H1 (cell line): Measurements from ENCODE around the gene SMG9. TPM values are rescaled to one million over a fixed set of nuclear protein-coding genes. Genes with fewer than 3 reads are reported as not detected.

Experiments
- CTCF ChIA-PET: fragments of 300-600 bp; sonication (Branson Sonifier 250); formaldehyde crosslinking; loops from one replicate; lab custom pipeline; 2021; ENCODE audit not compliant: partially characterized antibody; lab: Charles Lee
- POLR2A ChIA-PET: fragments of 300-600 bp; sonication (Branson Sonifier 250); formaldehyde crosslinking; loops from one replicate; lab custom pipeline; 2021; ENCODE audit warnings: inconsistent platforms; ENCODE audit not compliant: partially characterized antibody; lab: Charles Lee
- DNase-seq, 2 experiments: peaks; one replicate each; pipeline versions ENCODE4 v3.0.0 to v3.0.0-alpha.2; 2010 to 2022; ENCODE audit warnings: low spot score in 2 of 2, low read depth in 1 of 2, mixed read lengths in 1 of 2
- FAIRE-seq: peaks from 2 replicates; lab custom pipeline; 2011; peaks lifted over from hg19 to GRCh38; lab: Jason Lieb, UNC
- H2AFZ ChIP-seq: 2 replicates; pipeline ENCODE4 v1.8.1; 2012; ENCODE audit warnings: low read length, inconsistent platforms
- H2AK5ac ChIP-seq: 2 replicates; pipeline ENCODE4 v1.6.1; 2013; ENCODE audit warnings: low read depth, low read length
- H2BK120ac ChIP-seq: replicated peaks from 2 replicates; pipeline ENCODE3; 2013; ENCODE audit warnings: low read depth, low read length, inconsistent platforms
- H2BK12ac ChIP-seq: 2 replicates; pipeline ENCODE4 v1.6.1; 2013; ENCODE audit warnings: low read depth, low read length
- H2BK15ac ChIP-seq: 2 replicates; pipeline ENCODE4 v1.6.1; 2013; ENCODE audit warnings: low read length
- H2BK20ac ChIP-seq: 2 replicates; pipeline ENCODE4 v1.6.1; 2013; ENCODE audit warnings: low read length
- H2BK5ac ChIP-seq: 2 replicates; pipeline ENCODE4 v1.6.1; 2013; ENCODE audit warnings: low read depth, low read length
- H3K14ac ChIP-seq: 2 replicates; pipeline ENCODE4 v1.6.1; 2013; ENCODE audit warnings: inconsistent platforms; ENCODE audit not compliant: insufficient read length
- H3K18ac ChIP-seq: 2 replicates; pipeline ENCODE4 v1.6.1; 2013; ENCODE audit warnings: low read length; ENCODE audit errors: extremely low read depth
- H3K23ac ChIP-seq: 2 replicates; pipeline ENCODE4 v1.6.1; 2013; ENCODE audit warnings: inconsistent platforms; ENCODE audit not compliant: insufficient read length
- H3K23me2 ChIP-seq: 2 replicates; pipeline ENCODE4 v1.6.1; 2013; ENCODE audit warnings: low read depth, low read length
- H3K27ac ChIP-seq: 2 replicates; pipeline ENCODE4 v1.6.1; 2011; ENCODE audit warnings: low read depth, low read length, inconsistent platforms
- H3K27me3 ChIP-seq, 4 experiments: replicated peaks in 1 of 4; 1 replicate in 1 of 4; 2 replicates in 3 of 4; pipeline versions ENCODE4 v1.6.1 to v1.8.1; 2011 to 2013; ENCODE audit warnings: low read length in 3 of 4, mild to moderate bottlenecking in 3 of 4, inconsistent platforms in 2 of 4, mixed read lengths in 2 of 4, moderate library complexity in 1 of 4; ENCODE audit not compliant: control insufficient read depth in 3 of 4, insufficient read depth in 3 of 4; ENCODE audit errors: extremely low read depth in 1 of 4
- H3K36me3 ChIP-seq, 4 experiments: 2 replicates each; pipeline versions ENCODE4 v1.6.1 to v1.8.1; 2011 to 2013; ENCODE audit warnings: mild to moderate bottlenecking in 4 of 4, low read length in 3 of 4, moderate library complexity in 2 of 4, control low read depth in 1 of 4, inconsistent platforms in 1 of 4; ENCODE audit not compliant: insufficient read depth in 4 of 4, control insufficient read depth in 2 of 4
- H3K4ac ChIP-seq: replicated peaks from 2 replicates; pipeline ENCODE3; 2013; ENCODE audit warnings: low read length, low read depth, mixed read lengths, inconsistent platforms; ENCODE audit not compliant: insufficient read length
- H3K4me1 ChIP-seq, 4 experiments: replicated peaks in 1 of 4; 1 replicate in 1 of 4; 2 replicates in 3 of 4; pipeline versions ENCODE4 v1.6.1 to v1.8.1; 2011 to 2013; ENCODE audit warnings: low read length in 3 of 4, inconsistent platforms in 2 of 4, mixed read lengths in 1 of 4; ENCODE audit not compliant: insufficient read depth in 4 of 4, control insufficient read depth in 3 of 4
- H3K4me2 ChIP-seq, 2 experiments: 2 replicates each; pipeline versions ENCODE4 v1.6.1 to v1.8.1; 2011 to 2013; ENCODE audit warnings: low read depth in 2 of 2, low read length in 2 of 2, control low read depth in 1 of 2, inconsistent platforms in 1 of 2, mild to moderate bottlenecking in 1 of 2; ENCODE audit not compliant: insufficient read depth in 1 of 2
- H3K4me3 ChIP-seq, 4 experiments: fragments of 200-600, 300-600 bp in 1 of 4; sonication (generic), shearing (Covaris generic), sonication (Bioruptor Twin) in 1 of 4; 2 replicates each; pipeline versions ENCODE4 v1.5.1 to v1.8.1; 2011 to 2016; ENCODE audit warnings: low read length in 4 of 4, low read depth in 3 of 4, control low read depth in 2 of 4, inconsistent platforms in 2 of 4, mild to moderate bottlenecking in 2 of 4, mixed read lengths in 1 of 4, moderate library complexity in 1 of 4; ENCODE audit not compliant: insufficient read depth in 2 of 4; ENCODE audit errors: extremely low read depth in 1 of 4
- H3K56ac ChIP-seq: replicated peaks from 2 replicates; pipeline ENCODE3; 2013; ENCODE audit warnings: low read depth, mild to moderate bottlenecking, mixed read lengths, low read length, inconsistent platforms; ENCODE audit not compliant: insufficient read length
- H3K79me1 ChIP-seq: 2 replicates; pipeline ENCODE4 v1.6.1; 2013; ENCODE audit warnings: low read depth, low read length, control low read depth
- H3K79me2 ChIP-seq, 2 experiments: 2 replicates each; pipeline versions ENCODE4 v1.6.1 to v1.8.1; 2012 to 2013; ENCODE audit warnings: low read length in 2 of 2, mild to moderate bottlenecking in 2 of 2, inconsistent platforms in 1 of 2; ENCODE audit not compliant: insufficient read depth in 2 of 2, control insufficient read depth in 1 of 2
- H3K9ac ChIP-seq, 4 experiments: replicated peaks in 1 of 4; 1 replicate in 1 of 4; 2 replicates in 3 of 4; pipeline versions ENCODE4 v1.6.1 to v1.8.1; 2011 to 2013; ENCODE audit warnings: low read depth in 3 of 4, low read length in 3 of 4, control low read depth in 2 of 4, mild to moderate bottlenecking in 2 of 4, moderate library complexity in 2 of 4, inconsistent platforms in 1 of 4; ENCODE audit errors: extremely low read depth in 1 of 4
- H3K9me3 ChIP-seq, 2 experiments: 2 replicates each; pipeline versions ENCODE4 v1.6.1 to v1.8.1; 2012 to 2013; ENCODE audit warnings: mild to moderate bottlenecking in 2 of 2, moderate library complexity in 2 of 2, control low read depth in 1 of 2, inconsistent platforms in 1 of 2, low read depth in 1 of 2, low read length in 1 of 2, mixed read lengths in 1 of 2; ENCODE audit not compliant: insufficient read depth in 2 of 2
- H4K20me1 ChIP-seq, 2 experiments: replicated peaks in 1 of 2; 2 replicates each; pipeline versions ENCODE3 to v1.8.1; 2011 to 2013; ENCODE audit warnings: inconsistent platforms in 2 of 2, low read length in 2 of 2, mild to moderate bottlenecking in 1 of 2; ENCODE audit not compliant: insufficient read depth in 2 of 2, control insufficient read depth in 1 of 2
- H4K5ac ChIP-seq: 2 replicates; pipeline ENCODE4 v1.6.1; 2013; ENCODE audit warnings: low read length, low read depth, mixed read lengths, inconsistent platforms; ENCODE audit not compliant: insufficient read length
- H4K8ac ChIP-seq: 2 replicates; pipeline ENCODE4 v1.8.0; 2013; ENCODE audit warnings: mild to moderate bottlenecking, moderate library complexity, low read length, inconsistent platforms; ENCODE audit not compliant: insufficient read depth; ENCODE audit errors: extremely low read depth
- H4K91ac ChIP-seq: replicated peaks from 2 replicates; pipeline ENCODE3; 2013; ENCODE audit warnings: low read length, mixed read lengths, inconsistent platforms; ENCODE audit not compliant: insufficient read length
- EZH2 ChIP-seq: fragments of 200-600 bp; sonication (generic); IDR thresholded peaks from 2 replicates; pipeline ENCODE4 v1.7.1; 2012; ENCODE audit warnings: low read depth, mild to moderate bottlenecking, moderate library complexity, low read length, inconsistent platforms; ENCODE audit not compliant: severe bottlenecking
- GTF2F1 ChIP-seq: IDR thresholded peaks from 2 replicates; pipeline ENCODE4 v1.6.1; 2012; ENCODE audit warnings: low read depth, low read length, improper control_type of control experiment, borderline replicate concordance
- HDAC2 ChIP-seq, 2 experiments: fragments of 300-600 bp in 1 of 2; sonication (generic) in 1 of 2; IDR thresholded peaks; 2 replicates each; pipeline ENCODE4 v1.6.1; 2011 to 2012; ENCODE audit warnings: low read depth in 2 of 2, low read length in 2 of 2, mild to moderate bottlenecking in 2 of 2, moderate library complexity in 2 of 2, borderline replicate concordance in 1 of 2, inconsistent platforms in 1 of 2
- POLR2A ChIP-seq, 2 experiments: IDR thresholded peaks; 1 replicate in 1 of 2; 2 replicates in 1 of 2; pipeline ENCODE4 v1.6.1; 2011; ENCODE audit warnings: low read depth in 2 of 2, low read length in 2 of 2, mild to moderate bottlenecking in 2 of 2; ENCODE audit errors: control extremely low read depth in 1 of 2
- WGBS, 2 experiments: shearing (Covaris generic) in 1 of 2; methylation state at CpG; one replicate each; pipeline versions ENCODE4 v1.1.6 to v1.1.7; 2013 to 2015; ENCODE audit warnings: low lambda C conversion rate in 2 of 2, mixed read lengths in 2 of 2, inconsistent platforms in 1 of 2, low coverage in 1 of 2, missing lambda C conversion rate in 1 of 2; ENCODE audit not compliant: insufficient replicate concordance in 2 of 2, insufficient coverage in 1 of 2, insufficient read length in 1 of 2; ENCODE audit errors: extremely low coverage in 1 of 2, missing lambda C conversion rate in 1 of 2; 5-methylcytosine and 5-hydroxymethylcytosine counted together
- polyA plus RNA-seq, 7 experiments: library from polyadenylated mRNA; depleted of rRNA in 3 of 7; stranded (reverse) in 5 of 7; unstranded in 2 of 7; fragments of >200 nt in 5 of 7; fragments of 200-250 nt in 2 of 7; gene quantifications; 1 replicate in 5 of 7; 2 replicates in 1 of 7; 4 replicates in 1 of 7; pipeline versions ENCODE4 v1.2.1 to v1.2.3, GENCODE V29; 2011 to 2013; ENCODE audit warnings: missing spikeins in 2 of 7, mixed read lengths in 2 of 7
- total RNA-seq: library from RNA; stranded (reverse); fragmentation: NEBNext Ultra II Directional; extraction: Animal tissue kit (Norgen Biotek cat#: 25700); gene quantifications from 2 replicates; pipeline ENCODE4 v1.2.1, GENCODE V29; 2021
- TF ChIP-seq, protein P1 (sequence below): IDR thresholded peaks from 2 replicates; pipeline ENCODE4 v1.6.1; 2012; ENCODE audit warnings: inconsistent platforms

Gene SMG9
- total and polyA plus RNA-seq, 2 of the 8 experiments (the other 6 are each of a cell fraction or from before 2014, with no cell fraction given): 20.4 to 28.7 TPM

- H2BK20ac ChIP-seq: no peak overlapping the region
- no peak overlapping the region for H3K4ac ChIP-seq
- no peak overlapping the region for H2AK5ac ChIP-seq
- H3K9me3 ChIP-seq: no peaks in the 10 kb centered on the region
- 81% methylated on average over 3 of the region's 3 CpGs; no CpG with 5 or more reads in 1 of the 2 experiments for WGBS, 2 experiments
- H3K79me2 ChIP-seq: no peaks in the 10 kb centered on the region
- H3K27me3 ChIP-seq: no peaks in the 10 kb centered on the region; a peak in 2 of 7 replicates
- H2BK5ac ChIP-seq: no peak overlapping the region
- no peak overlapping the region for H3K14ac ChIP-seq
- no peak for FAIRE-seq
- H2BK120ac ChIP-seq: no peak overlapping the region
- no peak overlapping the region for H4K91ac ChIP-seq
- ChIA-PET CTCF (interaction anchor here (1.0 to 37.0 kb wide), 3 partner anchors 16 to 34 kb away, joined by 3 to 703 read pairs (median 3); partner anchors contain the start of gene SMG9), POLR2A (no interaction called here)
- no peak overlapping the region for H3K9ac ChIP-seq
- H2BK15ac ChIP-seq: no peak overlapping the region
- H2BK12ac ChIP-seq: no peak overlapping the region
- no peaks in the 10 kb centered on the region for H3K23me2 ChIP-seq
- H3K4me3 ChIP-seq: no peak overlapping the region
- H4K8ac ChIP-seq: no peak overlapping the region
- H3K23ac ChIP-seq: no peak overlapping the region
- H3K27ac ChIP-seq: no peak overlapping the region
- H2AFZ ChIP-seq: no peak overlapping the region
- no peak overlapping the region for H3K56ac ChIP-seq
- H3K79me1 ChIP-seq: no peaks in the 10 kb centered on the region
- TF ChIP-seq POLR2A (IDR thresholded peaks at IDR 0.05; ENCODE audit: control extremely low read depth in 1 of 2, low read depth in 2 of 2, low read length in 2 of 2) (no peak), GTF2F1 (no peak), EZH2 (no peak), HDAC2 (IDR thresholded peaks at IDR 0.05; ENCODE audit: borderline replicate concordance in 1 of 2, low read depth in 2 of 2, low read length in 2 of 2) (no peak)
- TF ChIP-seq, protein P1, sequence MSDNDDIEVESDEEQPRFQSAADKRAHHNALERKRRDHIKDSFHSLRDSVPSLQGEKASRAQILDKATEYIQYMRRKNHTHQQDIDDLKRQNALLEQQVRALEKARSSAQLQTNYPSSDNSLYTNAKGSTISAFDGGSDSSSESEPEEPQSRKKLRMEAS: no peak
- TF ChIP-seq, all 59 proteins: peak for 0
- H3K18ac ChIP-seq: no peak overlapping the region
- H4K5ac ChIP-seq: no peak overlapping the region
- no peak overlapping the region for H3K4me2 ChIP-seq
- no peaks in the 10 kb centered on the region for H4K20me1 ChIP-seq
- DNase-seq: no peak
- no peaks in the 10 kb centered on the region for H3K4me1 ChIP-seq
- H3K36me3 ChIP-seq: no peaks in the 10 kb centered on the region
Measured at GRCh38 chr19:43790587-43790986, 35.8 kb upstream of the SMG9 start.
